Ecto neural progenitor cell (in vitro differentiated cells): ENCODE data around the gene WNT7A.

Experiments used
- DNase-seq: peaks from one replicate; pipeline ENCODE4 v3.0.0-alpha.2; 2018; ENCODE audit warnings: low spot score

WNT7A gene

DNA sequence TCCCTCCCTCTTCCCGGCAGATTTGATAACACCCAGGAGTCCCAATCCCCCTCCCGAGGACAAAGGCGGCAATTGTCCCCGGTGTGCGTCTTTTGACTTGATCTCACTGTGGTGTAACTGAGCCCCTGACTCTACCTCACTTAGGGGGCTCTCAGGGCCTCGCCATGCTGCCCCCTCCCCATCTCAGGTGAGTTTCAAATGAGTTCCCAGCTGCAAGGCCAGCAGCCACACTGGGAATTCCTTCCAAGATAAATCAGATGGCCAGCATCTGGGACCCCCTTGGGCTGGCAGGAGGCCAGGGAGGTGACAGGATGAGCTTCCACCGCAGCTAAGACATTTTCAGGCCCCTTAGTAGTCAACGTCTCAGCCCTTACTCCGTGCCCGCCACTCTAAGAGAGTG is 35.0 kb downstream of the WNT7A start:
- DNase-seq, result no peak

DNA sequence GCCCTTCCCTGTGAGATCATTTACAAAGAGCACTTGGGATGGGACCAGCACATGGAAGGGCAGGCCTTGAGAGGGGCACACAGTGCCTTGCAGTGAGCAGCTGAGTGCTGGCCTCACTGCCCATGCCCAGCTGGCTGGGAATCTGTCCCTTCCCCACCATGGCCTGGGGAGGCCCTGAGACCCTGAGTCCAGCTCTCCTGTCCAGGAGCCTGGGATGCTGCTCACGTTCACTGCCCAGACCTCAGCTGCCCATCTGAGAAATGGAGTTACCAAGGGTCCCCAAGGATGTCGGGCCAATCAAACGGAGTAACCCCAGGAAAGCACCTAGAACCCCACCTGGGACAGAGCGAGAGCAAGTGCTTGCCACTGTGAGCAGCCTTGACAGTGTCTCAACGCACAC is 35.6 kb downstream of the WNT7A start:
- DNase-seq, result no peak

DNA sequence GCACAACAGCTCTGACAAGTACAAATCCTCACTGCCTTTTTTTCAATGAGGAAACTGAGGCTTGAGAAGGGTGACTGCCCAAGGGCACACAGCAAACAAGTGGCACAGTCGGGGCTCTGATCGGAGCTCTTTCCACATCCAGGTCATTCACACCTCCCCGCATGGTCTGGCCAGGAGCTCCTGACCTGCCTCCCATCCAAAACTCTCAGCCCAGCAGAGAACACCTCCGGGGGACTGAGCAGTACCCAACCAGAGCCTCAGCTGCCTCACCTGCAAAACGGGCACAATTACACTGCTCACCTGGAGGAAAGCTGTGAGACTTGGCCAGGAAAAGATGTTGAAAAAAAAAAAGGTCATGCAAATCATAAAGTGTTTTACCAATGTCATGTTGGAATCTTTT is 36.5 kb downstream of the WNT7A start:
- no peak for DNase-seq

DNA sequence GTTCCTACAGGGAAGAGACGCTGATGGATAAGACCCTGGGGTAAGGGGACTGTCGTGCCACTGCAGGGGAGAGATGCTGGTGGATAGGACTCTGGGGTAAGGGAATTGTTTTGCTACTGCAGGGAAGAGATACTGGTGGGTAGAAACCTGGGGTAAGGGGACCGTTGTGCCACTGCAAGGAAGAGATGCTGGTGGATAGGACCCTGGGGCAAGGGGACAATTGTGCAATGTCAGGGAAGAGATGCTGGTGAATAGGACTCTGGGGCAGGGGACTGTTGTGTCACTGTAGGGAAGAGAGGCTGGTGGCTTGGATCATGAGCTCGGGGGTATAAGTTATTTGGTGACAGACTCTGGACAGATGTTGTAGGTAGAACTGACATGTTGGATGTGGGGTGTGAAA is 37.6 kb downstream of the WNT7A start:
- no peak for DNase-seq

DNA sequence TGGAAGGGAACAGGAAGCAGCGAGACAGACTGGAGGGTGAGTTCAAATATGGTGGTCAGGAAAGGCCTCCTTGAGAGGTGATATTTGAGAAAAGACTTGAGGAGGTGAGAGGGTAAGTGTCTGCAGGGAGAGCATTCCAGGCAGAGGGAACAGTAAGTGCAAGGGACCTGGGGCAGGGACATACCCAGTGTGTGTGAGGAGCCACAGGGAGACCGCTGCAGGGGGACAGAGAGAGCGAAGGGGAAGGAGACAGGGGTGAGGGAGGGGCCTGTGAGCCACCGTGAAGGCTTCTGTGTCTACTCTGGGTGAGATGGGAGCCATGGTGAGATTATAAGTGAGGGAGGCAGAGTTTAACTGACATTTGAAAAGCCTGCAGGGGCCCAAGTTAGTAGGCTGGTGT is 38.0 kb downstream of the WNT7A start:
- DNase-seq, result no peak

DNA sequence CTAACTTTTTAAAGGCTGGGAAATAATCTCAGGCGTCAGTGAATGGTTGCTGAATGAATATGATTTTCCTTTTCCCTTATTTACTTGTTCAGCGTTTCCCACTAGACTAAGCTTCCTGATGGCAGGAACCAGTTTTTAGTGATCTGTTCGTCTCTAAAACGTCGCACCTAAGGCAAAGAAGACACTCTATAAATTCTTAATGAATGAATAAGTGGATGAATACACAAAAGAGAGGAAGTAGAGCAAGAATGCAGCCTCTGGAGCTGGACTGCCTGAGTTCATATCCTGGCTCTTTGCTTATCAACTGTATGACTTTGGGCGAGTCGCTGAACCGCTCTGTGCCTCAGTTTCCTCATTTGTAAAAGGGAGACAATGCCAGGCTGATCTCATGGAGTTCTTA is 38.7 kb downstream of the WNT7A start:
- no peak for DNase-seq

DNA sequence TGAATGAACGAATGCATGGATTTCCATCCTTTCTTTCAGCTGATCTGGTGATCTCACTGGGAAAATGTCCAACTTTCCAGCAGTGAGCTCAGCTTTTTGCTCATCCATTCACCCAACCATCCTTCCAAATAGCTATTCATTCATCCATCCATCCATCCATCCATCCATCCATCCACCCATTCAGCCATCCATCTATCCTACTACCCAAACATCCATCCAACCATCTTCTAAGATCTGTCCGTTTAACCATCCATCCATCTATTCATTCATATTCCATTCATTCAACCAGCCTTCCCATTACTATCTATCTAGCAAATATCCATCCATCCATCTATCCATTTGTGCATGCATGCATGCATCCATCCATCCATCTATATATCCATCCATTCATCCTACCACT is 39.4 kb downstream of the WNT7A start:
- no peak for DNase-seq

DNA sequence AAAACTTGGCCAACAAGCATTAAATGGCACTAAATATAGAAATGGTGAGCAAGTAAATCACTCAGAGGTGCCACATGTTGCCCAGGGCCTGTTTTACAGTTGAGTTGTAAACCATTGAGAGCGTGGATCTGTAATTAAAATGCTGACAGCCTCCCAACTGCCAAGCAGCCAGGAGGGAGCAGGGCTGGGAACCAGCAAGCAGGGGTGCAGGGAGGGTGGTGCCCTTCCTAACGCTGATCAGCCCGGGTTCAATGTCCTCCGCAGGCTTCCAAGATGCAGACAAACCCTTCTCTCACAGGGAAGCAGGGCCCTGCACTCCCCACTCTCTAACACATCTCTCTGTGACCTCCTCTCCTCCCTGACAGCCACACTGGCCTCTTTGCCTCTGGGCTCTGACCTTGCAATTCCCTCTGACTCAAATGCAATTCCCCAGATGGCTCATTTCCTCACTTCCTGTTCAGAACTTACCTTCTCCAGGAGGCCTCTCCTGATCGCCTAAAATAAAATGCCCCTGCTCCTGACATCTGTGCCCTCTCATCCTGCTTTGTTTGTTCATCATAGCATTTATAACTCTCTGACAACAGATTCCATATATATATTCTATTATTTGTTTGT is 40.0 kb downstream of the WNT7A start:
- no peak for DNase-seq

DNA sequence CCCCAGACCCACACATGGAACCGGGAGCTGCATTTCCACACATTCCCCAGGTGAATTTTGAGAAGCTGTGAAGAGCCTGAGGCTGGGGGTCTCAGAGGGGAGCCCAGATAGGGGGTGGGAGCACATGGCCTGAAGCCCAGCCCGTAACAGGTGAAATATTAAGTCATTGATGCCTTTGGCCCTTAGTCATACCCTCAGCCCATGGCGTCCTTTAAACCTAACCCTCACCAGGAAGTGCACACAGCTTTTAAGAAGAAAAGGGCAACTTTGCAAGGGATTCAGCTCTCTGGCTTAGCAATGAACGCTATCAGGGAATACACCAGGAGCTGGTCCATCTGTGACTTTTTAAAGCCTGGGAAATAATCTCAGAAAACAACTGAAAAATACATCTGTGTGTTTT is 40.6 kb downstream of the WNT7A start:
- no peak for DNase-seq

DNA sequence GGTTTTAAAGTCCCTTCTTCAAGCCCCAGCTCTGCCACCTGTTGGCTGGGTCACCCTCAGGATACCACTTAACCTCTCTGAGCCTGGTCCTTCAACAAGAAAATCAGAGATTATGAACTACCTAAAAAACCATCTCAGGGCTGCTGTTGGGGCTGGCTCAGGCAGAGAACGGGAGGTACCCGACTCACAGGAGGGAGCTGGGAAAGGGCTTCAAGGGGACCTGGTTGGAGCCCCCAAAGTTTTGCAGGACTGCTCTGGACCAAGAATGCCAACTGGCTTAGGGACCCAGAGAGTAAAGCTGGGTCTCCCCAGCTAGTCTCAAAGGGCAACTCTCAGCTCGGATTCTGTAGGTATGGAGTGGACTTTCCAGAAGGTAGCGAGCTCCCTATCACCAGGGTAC is 41.5 kb downstream of the WNT7A start:
- DNase-seq, result no peak

DNA sequence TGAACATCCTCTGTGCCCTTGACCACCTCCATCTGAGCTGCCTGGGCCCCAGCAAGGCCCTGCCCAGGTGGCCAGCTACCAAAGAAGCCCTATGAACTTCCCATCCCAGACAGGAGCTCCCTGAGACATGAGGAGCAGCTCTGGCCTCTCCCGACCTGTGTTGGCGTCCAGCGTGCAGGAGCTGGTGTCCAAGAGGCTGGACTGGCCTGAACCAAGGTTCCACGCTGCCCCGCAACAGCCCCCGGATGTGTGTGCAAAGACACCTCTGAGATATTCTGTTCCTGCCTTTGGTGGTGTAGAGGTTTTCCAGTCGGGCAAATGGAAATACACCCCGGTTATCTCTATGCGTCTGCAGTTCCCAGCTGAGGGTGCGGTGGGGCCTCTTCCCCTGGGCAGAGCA is 42.1 kb downstream of the WNT7A start:
- no peak for DNase-seq

DNA sequence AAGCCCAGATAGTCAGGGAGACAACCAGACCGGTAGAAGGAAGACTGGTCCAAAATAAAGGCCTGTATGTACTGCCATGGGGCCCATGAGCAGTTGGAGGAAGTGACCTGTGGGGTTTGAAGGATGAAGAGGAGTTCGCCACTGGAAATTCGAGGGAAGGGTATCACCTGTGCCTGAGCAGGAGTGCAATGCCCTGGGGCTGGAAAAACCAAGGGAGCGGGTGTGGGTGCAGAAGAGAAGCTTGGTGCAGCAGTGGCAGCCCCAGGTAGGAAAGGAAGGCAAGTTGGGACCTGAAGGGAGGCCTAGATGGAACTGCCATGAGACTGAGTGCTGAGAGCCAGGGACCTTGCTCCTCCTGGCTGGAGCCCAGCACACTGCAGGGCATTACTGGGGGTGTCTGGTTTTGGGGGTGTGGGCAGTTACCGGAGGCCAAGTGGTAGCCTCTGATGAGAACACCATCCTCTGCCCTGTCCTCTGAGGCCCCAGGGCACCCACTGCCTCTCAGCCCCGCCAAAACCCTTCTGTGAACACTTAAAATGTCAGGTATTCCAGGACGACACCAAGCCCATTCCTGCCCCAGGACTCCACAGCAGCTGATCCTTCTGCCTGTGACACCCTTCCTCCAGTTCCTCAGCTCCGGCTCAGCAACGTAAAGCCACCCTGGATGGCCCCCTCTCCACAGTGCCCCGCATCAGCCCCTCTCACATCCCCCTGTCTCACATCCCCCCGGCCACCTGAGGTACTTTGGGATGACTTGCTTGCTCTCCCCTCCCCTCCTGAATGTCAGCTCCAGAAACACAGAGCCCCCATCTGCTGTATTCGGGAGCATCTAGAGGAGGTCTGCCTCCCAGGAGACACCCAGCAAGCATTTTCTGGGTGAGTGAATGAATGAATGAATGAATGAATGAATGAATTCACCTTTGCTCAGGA is 42.9 kb downstream of the WNT7A start:
- DNase-seq, result no peak

DNA sequence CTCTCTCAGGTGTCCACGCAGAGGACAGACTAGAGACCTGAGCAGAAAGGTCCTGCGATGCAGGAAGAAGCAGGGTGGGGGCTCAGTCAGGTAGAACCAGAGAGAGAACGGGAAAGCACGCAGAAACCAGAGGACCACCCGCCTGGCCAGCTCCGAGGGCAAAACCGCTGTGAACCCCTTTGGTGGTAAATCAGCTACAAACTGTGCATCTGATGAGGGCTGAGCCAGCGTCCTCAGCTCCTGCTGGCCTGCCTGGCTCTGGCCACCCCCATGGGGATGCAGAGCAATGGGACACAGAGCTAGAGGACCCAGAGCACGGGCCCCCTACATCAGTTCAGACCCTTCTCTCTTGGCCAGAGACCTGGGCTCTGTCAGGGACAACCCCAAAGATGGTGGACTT is 44.6 kb downstream of the WNT7A start:
- DNase-seq, result no peak

DNA sequence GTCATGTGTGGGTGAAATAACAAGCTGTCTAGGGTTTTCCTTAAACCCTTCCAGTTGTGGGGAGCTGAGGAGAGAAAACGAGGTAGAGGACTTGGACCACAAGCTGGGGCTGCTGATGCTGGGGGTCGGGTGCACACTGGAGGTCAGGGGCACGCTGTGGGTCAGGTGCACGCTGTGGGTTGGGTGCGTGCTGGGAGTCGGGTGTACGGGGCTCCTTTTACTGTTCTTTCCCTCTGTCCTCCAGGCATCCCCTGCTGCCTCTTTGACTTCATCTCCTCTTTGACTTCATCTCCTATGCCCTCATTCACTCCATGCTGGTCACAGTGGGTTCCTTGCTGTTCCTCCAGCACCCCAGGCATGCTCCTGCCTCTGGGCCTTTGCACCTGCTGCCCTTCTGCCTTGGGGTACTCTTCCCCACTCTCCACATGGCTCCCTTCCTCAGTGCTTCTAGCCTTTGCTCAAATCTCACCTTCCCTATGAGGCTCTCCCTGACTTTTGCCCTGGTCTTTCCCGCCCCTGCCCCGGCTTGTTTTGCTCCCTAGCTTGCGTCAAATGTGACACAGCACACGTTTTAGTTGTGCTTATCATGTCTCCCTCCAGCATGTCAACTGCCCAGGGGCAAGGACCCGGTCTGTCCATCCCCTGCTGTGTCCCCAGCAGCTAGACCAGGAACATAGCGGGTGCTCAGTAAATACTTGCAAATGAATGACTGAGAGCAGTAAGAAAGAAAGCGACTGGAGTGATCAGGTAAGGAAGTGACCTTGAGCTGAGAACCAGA is 45.4 kb downstream of the WNT7A start:
- no peak for DNase-seq

DNA sequence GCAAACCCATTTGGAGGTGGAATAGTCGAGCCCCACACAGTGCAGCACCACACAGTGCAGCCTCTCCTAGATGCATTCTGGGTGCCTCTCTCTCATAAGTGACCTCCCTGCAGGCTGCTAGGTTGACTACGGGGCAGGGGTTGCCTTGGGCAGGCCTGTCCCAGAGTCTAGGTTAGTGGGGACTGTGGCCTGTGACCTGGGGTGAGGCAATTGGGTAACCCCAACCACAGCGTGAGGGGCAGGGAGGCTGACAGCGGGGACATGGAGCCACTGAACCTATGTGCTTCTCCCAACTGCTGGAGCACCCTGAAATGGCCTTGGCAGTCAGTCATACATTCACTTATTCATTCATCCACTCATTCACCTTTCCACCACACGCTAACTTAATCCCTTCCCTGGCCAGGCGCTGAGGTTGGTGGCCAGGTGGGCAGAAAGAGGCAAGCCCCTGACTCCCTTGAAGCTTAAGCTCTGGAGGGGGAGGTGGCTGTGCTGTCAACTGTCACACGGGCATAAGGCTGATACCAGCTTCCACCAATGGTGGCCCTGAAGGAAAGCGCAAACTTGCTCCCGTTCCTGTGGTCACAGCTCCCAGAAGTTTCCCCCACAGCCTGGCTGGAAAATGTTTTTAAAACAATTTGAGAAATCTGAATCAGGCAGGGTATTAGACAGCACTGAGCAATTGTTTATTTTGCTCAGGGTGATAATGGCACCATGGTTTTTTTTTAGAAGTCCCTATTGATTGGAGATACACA is 46.2 kb downstream of the WNT7A start:
- no peak for DNase-seq

DNA sequence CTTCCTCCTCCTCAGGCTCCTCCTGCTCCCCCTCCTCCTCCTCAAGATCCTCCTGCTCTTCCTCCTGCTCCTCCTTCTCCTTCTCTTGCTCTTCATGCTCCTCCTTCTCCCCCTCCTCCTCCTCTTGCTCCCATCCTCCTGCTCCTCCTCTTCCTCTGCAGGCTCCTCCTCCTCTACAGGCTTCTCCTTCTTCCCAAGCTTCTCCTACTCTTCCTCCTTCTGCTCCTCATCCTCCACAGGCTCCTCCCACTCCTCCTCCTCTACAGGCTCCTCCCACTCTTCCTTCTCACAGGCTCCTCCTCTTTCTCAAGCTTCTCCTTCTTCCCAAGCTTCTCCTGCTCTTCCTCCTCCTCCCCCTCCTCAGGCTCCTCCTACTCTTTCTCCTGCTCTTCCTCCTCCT is 47.7 kb downstream of the WNT7A start:
- DNase-seq, result no peak

DNA sequence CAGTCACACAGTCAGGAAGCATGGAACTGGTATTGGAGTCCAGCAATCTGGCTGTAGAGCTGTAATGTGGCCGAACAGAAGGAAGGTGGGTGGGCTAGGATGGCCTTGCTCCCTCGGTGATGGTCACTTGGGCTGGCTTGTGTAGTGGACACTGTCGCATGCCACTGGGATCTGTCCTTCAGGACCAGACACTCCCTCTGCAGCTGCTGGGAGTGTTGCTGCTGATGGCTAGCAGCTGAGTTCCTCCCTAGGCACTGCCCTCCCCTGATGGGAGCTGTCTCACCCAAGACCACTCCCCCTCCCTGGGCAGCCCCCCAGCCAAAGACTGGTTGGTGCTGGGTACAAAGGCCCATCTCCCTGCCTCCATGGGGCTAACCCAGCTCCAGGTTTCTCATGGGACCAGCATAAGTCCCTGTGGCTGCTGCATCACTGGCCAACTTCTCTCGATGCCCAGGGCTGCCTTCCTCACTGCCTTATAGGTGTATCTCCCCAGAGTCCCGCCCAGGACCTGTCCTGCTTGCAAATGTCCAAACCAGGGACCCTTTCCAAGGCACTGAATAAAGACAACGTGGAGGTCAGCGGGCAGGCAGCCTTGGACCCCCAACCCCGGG is 48.4 kb downstream of the WNT7A start:
- no peak for DNase-seq

DNA sequence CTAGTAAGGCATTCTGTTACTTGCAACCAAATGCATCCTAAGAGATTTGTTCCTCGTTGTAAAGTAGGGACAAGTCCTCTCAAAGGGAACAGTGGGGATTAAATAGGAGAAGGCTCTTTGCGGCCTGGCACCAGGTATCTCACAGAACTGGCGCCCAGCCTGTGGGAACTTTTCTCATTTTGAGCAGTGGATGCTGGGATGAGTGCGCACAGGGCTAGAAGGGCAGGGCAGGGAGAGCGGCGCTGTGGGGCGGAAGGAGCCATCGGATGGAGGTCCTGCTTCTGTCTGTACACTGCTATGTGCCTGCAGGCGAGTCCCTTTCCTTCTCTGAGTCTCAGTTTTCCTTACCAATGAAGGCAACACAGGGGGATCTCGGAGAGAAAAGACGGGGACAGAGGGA is 50.6 kb downstream of the WNT7A start:
- no peak for DNase-seq

DNA sequence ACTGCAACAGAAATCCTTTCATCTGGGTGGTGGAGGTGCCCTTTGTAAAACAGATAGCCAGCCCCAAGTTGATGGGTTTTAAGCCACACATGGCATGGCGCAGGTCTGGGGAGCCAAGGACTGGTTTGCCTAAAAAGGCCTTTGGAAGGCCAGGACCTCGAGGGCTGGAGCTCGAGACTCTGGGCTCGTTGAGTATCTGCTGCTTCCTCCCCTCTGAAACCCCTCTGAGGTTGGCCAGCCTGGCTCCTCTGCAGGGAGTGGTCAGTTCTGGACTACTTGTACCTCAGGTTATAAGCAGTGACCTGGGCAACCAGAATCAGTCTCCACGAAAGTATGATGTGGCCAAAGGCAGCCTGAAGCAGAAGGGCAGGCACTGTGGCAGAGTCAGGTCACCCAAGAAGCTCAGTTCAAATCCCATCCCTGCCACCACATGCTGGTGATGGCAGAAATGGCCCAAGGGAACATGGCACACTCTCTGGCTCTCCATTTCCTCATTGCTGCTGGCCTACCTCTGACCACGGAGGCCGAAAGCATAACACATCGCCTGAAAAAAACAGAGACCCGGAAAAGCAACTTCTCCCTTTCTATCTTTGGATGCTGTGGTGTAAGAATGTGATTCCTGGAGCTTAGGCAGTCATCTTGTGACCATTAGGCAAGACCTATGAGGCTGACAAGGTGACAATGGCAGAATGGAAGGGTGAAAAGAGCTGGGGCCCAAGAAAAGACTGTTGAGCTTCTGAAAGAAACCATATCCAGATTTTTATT is 51.2 kb downstream of the WNT7A start:
- no peak for DNase-seq

DNA sequence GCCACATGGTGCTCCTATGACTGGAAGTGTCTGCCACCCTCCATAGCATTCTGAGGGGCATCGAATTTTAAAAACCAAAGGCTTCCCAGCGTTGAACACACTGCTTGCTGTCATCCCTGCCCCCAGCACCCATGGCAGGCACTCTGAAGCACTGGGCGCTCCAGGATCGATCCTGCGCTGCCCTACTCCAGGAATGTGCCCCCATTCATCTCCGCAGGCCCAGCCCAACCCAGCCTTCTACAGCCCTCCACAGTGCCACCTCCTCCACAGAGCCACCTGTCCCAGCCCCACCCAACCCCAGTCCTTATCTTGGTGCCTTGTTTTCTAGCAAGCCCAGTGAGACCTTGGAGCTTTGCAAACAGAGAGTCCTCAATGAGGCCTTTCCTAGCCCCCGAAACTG is 52.2 kb downstream of the WNT7A start:
- no peak for DNase-seq

DNA sequence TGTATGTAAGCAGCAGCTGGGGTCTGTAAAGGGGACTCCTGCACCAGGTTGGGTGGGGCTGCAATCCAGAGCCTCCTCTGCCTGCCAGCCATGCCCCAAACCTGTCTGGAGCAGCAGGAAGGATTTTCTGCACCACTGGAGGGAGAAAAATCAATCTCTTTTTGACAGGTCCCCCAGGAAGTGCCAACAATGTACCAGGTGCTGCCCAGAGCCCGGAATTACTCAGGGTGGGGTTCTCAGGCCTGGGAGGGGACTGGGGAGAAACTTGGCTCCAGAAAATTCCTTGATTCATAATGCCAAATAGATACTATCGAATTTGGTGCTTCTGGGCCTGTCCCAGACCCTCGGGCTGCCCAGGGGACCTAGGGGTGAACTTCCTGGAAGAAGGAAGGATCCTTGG is 52.6 kb downstream of the WNT7A start:
- DNase-seq, result no peak
